Suprapubic skin (tissue), 3 donors: ENCODE data around the gene CAPRIN2.

Experiments
- EP300 ChIP-seq: sonication (generic); formaldehyde crosslinking; IDR thresholded peaks from one replicate; pipeline ENCODE4 v1.6.1; 2017; ENCODE audit warnings: antibody characterized with exemption
- TF ChIP-seq, protein P1 (sequence below), 2 donors: fragments of 200-600 bp in 1 of 2; fragments of 450-650 bp in 1 of 2; sonication (generic) in 1 of 2; IDR thresholded peaks; one replicate each; pipeline ENCODE4 v1.5.1; 2016 to 2019; ENCODE audit warnings: antibody characterized with exemption in 2 of 2, mild to moderate bottlenecking in 1 of 2, moderate library complexity in 1 of 2

GRCh38 chr12:30753751-30754382, 884 bp downstream of the CAPRIN2 start:
- TF ChIP-seq, protein P1, sequence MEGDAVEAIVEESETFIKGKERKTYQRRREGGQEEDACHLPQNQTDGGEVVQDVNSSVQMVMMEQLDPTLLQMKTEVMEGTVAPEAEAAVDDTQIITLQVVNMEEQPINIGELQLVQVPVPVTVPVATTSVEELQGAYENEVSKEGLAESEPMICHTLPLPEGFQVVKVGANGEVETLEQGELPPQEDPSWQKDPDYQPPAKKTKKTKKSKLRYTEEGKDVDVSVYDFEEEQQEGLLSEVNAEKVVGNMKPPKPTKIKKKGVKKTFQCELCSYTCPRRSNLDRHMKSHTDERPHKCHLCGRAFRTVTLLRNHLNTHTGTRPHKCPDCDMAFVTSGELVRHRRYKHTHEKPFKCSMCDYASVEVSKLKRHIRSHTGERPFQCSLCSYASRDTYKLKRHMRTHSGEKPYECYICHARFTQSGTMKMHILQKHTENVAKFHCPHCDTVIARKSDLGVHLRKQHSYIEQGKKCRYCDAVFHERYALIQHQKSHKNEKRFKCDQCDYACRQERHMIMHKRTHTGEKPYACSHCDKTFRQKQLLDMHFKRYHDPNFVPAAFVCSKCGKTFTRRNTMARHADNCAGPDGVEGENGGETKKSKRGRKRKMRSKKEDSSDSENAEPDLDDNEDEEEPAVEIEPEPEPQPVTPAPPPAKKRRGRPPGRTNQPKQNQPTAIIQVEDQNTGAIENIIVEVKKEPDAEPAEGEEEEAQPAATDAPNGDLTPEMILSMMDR (IDR thresholded peaks at IDR 0.05): no peak
- TF ChIP-seq EP300: no peak
